Measurements from ENCODE around the gene ITPR1.

ITPR1 gene

GRCh38 chr3:4533489-4534443 is 40.6 kb downstream of the ITPR1 start:
- DNase-seq = no peak

DNA sequence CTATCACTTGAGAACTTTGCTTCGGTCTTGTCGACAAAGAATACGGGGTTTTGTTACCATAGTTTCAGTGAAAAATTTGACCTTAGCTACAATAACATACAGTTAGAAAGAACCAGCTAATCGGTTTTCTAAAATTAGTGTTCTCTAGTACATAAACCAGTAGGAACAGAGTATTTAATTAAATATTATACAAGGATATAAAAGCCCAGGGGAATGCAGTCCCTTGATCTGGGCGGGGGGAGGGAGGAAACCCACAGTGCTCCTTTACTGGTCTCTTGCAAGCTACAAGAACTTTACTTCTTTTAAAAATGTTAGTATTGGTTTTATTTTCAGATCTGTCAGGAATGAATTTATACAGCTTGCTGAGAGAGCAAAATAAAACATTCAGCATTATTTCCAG is 41.8 kb downstream of the ITPR1 start:
- DNase-seq = no peak

DNA sequence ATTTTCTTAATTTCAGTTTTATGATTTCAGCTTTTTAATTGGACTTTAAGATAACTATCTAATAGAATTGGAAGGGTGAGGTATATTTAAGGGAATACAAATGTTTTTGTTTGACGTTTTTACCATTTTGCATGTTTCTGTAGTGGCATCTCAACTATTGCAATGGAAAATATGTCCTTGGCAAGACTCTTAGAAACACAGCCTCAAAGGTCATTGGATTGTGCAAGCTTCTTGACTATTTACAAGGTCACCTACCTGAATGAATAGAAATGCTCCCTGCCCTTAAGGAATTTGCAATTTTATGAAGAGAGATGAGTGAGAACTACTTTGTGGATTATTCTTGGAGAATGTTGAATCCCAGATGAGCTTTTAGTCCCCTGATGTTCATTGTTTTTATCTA is 43.1 kb downstream of the ITPR1 start:
- no peak for DNase-seq

DNA sequence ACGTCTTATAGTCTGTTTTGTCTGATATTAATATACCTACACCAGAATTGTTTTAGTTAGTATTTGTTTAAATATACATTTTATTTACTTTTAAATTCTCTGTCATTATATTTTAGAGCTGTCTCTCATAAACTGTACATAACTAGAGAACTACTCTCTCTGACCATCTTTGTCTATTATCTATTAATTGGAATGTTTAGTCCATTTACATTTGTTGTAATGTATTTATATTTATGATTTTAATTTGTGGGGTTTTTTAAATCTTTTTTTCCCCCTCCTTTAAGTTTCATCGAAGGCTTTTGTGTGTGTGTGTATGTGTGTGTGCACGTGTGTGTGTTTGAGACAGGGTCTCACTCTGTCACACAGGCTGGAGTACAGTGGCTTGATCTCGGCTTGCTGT is 47.1 kb downstream of the ITPR1 start:
- no peak for DNase-seq

GRCh38 chr3:4543110-4543509 is 50.0 kb downstream of the ITPR1 start:
- DNase-seq = no peak

GRCh38 chr3:4546346-4547178 is 53.4 kb downstream of the ITPR1 start:
- no peak for DNase-seq

DNA sequence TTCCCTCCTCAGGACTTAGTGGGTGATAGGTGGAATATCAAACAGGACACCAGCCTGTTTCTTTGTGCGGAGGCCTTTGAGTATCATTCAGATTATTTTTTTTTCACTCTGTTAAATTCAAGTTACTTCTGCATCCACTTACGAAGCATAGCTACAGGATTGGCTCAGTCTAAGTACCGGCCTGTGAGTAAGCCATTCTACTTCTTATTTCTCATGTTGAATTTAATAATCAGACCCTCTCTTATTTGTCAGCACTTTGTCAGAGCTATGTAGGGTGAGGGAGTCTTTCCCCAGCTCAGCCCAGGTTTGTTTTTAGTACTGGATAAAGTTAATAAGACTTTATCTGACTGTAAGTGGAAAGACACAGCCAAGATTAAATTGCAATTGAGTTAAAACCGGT is 54.7 kb downstream of the ITPR1 start:
- DNase-seq = no peak

- DNase-seq = no peak
Measured at GRCh38 chr3:4548356-4548755, 55.2 kb downstream of the ITPR1 start.

DNA sequence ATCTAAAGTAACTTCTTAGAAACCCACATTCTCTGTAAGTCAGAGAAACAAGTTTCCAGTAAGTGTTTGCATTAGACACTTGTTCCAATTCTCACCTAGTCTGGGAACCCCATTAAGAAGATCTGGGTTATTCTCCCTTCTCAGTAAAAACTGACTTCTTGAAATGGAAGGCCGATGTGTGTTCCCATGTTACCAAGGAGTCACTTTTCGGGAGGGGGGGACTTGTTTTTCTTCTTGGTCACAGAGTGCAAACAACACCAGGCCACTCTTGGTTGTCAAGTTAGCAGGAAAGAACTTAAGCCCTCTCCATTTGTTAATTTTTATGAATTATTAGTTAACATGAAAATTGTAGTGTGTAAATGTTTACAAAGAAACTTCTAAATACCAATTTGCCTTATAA is 55.6 kb downstream of the ITPR1 start:
- no peak for DNase-seq

- DNase-seq = no peak
Measured at GRCh38 chr3:4549896-4550295, 56.7 kb downstream of the ITPR1 start.

- DNase-seq = no peak
Measured at GRCh38 chr3:4551051-4551711, 58.0 kb downstream of the ITPR1 start.

GRCh38 chr3:4551794-4552442 is 58.8 kb downstream of the ITPR1 start:
- DNase-seq = no peak

GRCh38 chr3:4552811-4553210 is 59.7 kb downstream of the ITPR1 start:
- no peak for DNase-seq

- DNase-seq = no peak
Measured at GRCh38 chr3:4561661-4562060, 68.5 kb downstream of the ITPR1 start.

GRCh38 chr3:4562595-4562994 is 69.4 kb downstream of the ITPR1 start:
- no peak for DNase-seq

GRCh38 chr3:4564270-4564669 is 71.1 kb downstream of the ITPR1 start:
- no peak for DNase-seq

- no peak for DNase-seq
Measured at GRCh38 chr3:4564928-4565586, 71.9 kb downstream of the ITPR1 start.

GRCh38 chr3:4565809-4566501 is 72.8 kb downstream of the ITPR1 start:
- no peak for DNase-seq

GRCh38 chr3:4568841-4569240 is 75.7 kb downstream of the ITPR1 start:
- no peak for DNase-seq

GRCh38 chr3:4570840-4571621 is 77.9 kb downstream of the ITPR1 start:
- DNase-seq = no peak

Measured in fibroblast of skin of abdomen (primary cell).